ENCODE results near the gene CCDC71. TPM values are rescaled to one million over a fixed set of nuclear protein-coding genes. Genes with fewer than 3 reads are reported as not detected.

Gene CCDC71
- total and polyA plus RNA-seq, 2 of the 13 experiments (the other 11 are each of a cell fraction or from before 2014, with no cell fraction given): 9.7 to 14.3 TPM

- no peaks in the 10 kb centered on the region for H4K20me1 ChIP-seq (ENCODE audit: insufficient read depth, low read length)
- peaks cover 0 to 1% of the 10 kb centered on the region in 2 experiments; a peak in 1 of 5 replicates for H3K36me3 ChIP-seq (replicated peaks in 1 of 2; ENCODE audit: control insufficient read depth in 1 of 2, insufficient read depth in 2 of 2, low read length in 2 of 2)
- DNase-seq (ENCODE audit: low spot score) (no peak), FAIRE-seq (no peak), ATAC-seq (no peak)
- H2AFZ ChIP-seq (ENCODE audit: low read length): no peak overlapping the region
- BruUV-seq (replicated peaks): no TSS peak
- H3K4me2 ChIP-seq (ENCODE audit: low read depth, low read length): no peak overlapping the region
- in situ Hi-C loops (cut with HindIII; ENCODE audit: extremely low pct_ligation_motif_present, low pct_unique_long_range_greater_than_20kb) (no loop called here), intact Hi-C loops (cut with micrococcal nuclease; ENCODE audit: unreplicated experiment) (no loop called here)
- H3K79me2 ChIP-seq (ENCODE audit: insufficient read depth, low read length): no peaks in the 10 kb centered on the region
- ChIA-PET CTCF (ENCODE audit: low intra/inter-chr PET ratio, low total read pairs) (no interaction called here), POLR2A (no interaction called here)
- TF ChIP-seq SKIL (CRISPR knock-in tag; IDR thresholded peaks at IDR 0.05; ENCODE audit: borderline replicate concordance): no peak
- no peak for TF ChIP-seq ZSCAN29 (CRISPR knock-in tag; conservative IDR thresholded peaks at IDR 0.05)
- no peak for TF ChIP-seq ZIK1 (CRISPR knock-in tag; IDR thresholded peaks at IDR 0.05; ENCODE audit: borderline replicate concordance, low read depth)
- TF ChIP-seq ZNF775 (CRISPR knock-in tag; IDR thresholded peaks at IDR 0.05; ENCODE audit: borderline replicate concordance): no peak
- TF ChIP-seq HIC2 (CRISPR knock-in tag; IDR thresholded peaks at IDR 0.05; ENCODE audit: low read depth): no peak
- TF ChIP-seq U2AF2 (IDR thresholded peaks at IDR 0.05; ENCODE audit: low read depth, low read length): no peak
- TF ChIP-seq DRAP1 (CRISPR knock-in tag; IDR thresholded peaks at IDR 0.05): no peak
- no peak for TF ChIP-seq TCF7L2 (IDR thresholded peaks at IDR 0.05; ENCODE audit: low read depth, low read length)
- TF ChIP-seq MED13 (CRISPR knock-in tag; IDR thresholded peaks at IDR 0.05): no peak
- H3K27me3 ChIP-seq (ENCODE audit: control insufficient read depth in 1 of 2, insufficient read depth in 2 of 2, low read length in 2 of 2): no peaks in the 10 kb centered on the region
- H3K4me3 ChIP-seq (replicated peaks in 1 of 3; ENCODE audit: insufficient read depth in 1 of 3, low read depth in 2 of 3, low read length in 3 of 3): no peak overlapping the region
- H3K4me1 ChIP-seq (ENCODE audit: insufficient read depth, low read length): peaks cover 33% of the 10 kb centered on the region
- no peaks in the 10 kb centered on the region for H3K9me3 ChIP-seq (ENCODE audit: low read length)
- WGBS (ENCODE audit: low lambda C conversion rate): 75% methylated on average over 2 of the region's 8 CpGs
- no peak overlapping the region for H3K27ac ChIP-seq (ENCODE audit: extremely low read length, insufficient read depth, low read length)
- H3K9ac ChIP-seq (ENCODE audit: insufficient read depth, low read depth, low read length): no peak overlapping the region
Measured at GRCh38 chr3:49175530-49175929, 9.4 kb upstream of the CCDC71 start.

Data from HepG2 (cell line).